ENCODE measurements around the gene DNAJC27.

The DNAJC27 gene

DNA sequence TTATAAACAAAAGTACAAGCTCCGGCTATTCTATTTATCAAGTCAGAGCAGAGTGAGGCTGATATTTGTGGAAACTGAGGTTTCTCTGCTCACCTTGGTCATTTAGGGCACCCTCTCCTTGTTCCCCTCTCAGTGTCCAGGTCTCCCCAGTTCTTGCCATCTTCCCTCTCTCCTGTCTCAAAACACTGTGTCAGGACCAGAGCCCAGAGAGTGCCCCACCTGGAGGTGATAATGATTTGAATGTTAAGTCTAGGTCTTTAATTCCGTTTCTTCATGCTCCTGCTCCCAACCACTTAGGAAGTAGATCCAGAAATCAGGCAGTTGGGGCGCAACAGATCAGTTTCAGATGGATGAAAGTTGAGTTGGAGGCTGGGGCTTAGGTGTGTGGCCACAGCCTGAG, 42.5 kb downstream of the DNAJC27 start:
- DNase-seq, result no peak
- no peak overlapping the region for H3K4me3 ChIP-seq (ENCODE audit: low read depth, low read length)
- H3K9me3 ChIP-seq (ENCODE audit: severe bottlenecking), result no peaks in the 10 kb centered on the region
- H3K36me3 ChIP-seq, result no peaks in the 10 kb centered on the region
- no peak overlapping the region for H3K27ac ChIP-seq
- no peaks in the 10 kb centered on the region for H3K27me3 ChIP-seq (ENCODE audit: insufficient read depth, low read depth, severe bottlenecking)
- no peak for TF ChIP-seq CTCF (IDR thresholded peaks at IDR 0.05; ENCODE audit: low read depth, low read length)

DNA sequence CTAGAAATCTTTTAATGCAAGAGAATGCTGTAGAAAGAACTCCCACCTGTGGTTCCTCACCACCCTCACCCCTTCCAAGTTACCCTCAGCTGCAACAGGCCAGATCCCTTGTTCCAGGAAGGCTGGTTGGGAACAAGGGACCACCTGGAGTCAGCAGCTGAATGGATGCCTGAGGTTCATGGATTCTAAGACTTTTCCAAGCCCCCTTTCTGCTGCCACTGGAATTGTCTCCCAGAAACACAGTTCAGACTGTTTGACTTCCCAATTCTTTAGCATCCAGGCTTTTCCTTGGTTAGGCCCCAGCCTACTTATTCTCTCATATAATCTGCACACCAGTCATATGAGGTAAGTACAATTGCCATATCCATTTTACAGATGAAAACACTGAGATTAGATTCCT, 43.7 kb downstream of the DNAJC27 start:
- H3K4me3 ChIP-seq (ENCODE audit: low read depth, low read length), result no peak overlapping the region
- H3K27ac ChIP-seq, result no peak overlapping the region
- no peaks in the 10 kb centered on the region for H3K27me3 ChIP-seq (ENCODE audit: insufficient read depth, low read depth, severe bottlenecking)
- H3K36me3 ChIP-seq, result no peaks in the 10 kb centered on the region
- no peaks in the 10 kb centered on the region for H3K9me3 ChIP-seq (ENCODE audit: severe bottlenecking)
- DNase-seq, result no peak
- TF ChIP-seq CTCF (IDR thresholded peaks at IDR 0.05; ENCODE audit: low read depth, low read length), result no peak

DNA sequence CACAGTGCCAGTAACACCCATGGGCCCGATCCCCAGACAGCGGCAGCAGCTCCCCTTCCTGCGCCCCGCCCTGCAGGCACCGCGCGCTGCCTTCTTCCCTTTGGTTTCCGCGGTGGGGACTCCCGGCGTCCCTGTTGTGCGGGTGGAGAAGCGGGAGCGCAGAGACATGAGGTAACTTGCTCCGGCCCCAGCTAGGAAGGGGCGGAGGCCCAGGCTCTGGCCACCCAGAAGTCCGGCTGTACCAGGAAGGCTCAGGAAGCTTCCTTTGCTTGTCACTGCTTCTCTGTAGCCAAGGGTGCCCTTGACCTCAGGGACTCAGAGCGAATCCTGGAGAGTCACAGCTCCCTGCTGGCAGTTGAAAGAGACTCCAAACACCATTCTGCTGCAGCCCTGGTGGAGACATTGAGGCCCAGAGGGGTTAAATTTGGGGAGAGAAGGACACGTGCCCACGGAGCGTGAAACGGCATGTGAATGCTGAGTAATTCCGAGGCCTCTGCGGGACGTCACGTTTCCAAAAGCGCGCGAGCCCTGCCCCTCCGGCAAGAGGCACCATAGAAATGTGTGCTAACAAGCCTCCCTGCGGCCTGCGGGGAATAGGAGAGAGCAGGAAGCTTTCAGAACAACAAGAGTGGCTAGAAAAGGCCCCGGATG, 45.0 kb downstream of the DNAJC27 start:
- Histone ChIP-seq H3K36me3 (no peaks in the 10 kb centered on the region), H3K4me3 (ENCODE audit: low read depth, low read length) (no peak overlapping the region), H3K27ac (no peak overlapping the region), H3K27me3 (ENCODE audit: insufficient read depth, low read depth, severe bottlenecking) (no peaks in the 10 kb centered on the region), H3K9me3 (ENCODE audit: severe bottlenecking) (no peaks in the 10 kb centered on the region)
- DNase-seq, result no peak
- TF ChIP-seq CTCF (IDR thresholded peaks at IDR 0.05; ENCODE audit: low read depth, low read length), result no peak

- no peaks in the 10 kb centered on the region for H3K36me3 ChIP-seq
- no peak for DNase-seq
- no peak overlapping the region for H3K27ac ChIP-seq
- H3K4me3 ChIP-seq (ENCODE audit: low read depth, low read length), result no peak overlapping the region
- H3K9me3 ChIP-seq (ENCODE audit: severe bottlenecking), result no peaks in the 10 kb centered on the region
- H3K27me3 ChIP-seq (ENCODE audit: insufficient read depth, low read depth, severe bottlenecking), result no peaks in the 10 kb centered on the region
- no peak for TF ChIP-seq CTCF (IDR thresholded peaks at IDR 0.05; ENCODE audit: low read depth, low read length)
Observed at GRCh38 chr2:24926220-24926601, 45.5 kb downstream of the DNAJC27 start.

GRCh38 chr2:24925815-24926214, 45.9 kb downstream of the DNAJC27 start:
- no peaks in the 10 kb centered on the region for H3K36me3 ChIP-seq
- H3K9me3 ChIP-seq (ENCODE audit: severe bottlenecking), result no peaks in the 10 kb centered on the region
- DNase-seq, result no peak
- TF ChIP-seq CTCF (IDR thresholded peaks at IDR 0.05; ENCODE audit: low read depth, low read length), result no peak
- H3K27me3 ChIP-seq (ENCODE audit: insufficient read depth, low read depth, severe bottlenecking), result no peaks in the 10 kb centered on the region
- no peak overlapping the region for H3K4me3 ChIP-seq (ENCODE audit: low read depth, low read length)
- H3K27ac ChIP-seq, result no peak overlapping the region

DNA sequence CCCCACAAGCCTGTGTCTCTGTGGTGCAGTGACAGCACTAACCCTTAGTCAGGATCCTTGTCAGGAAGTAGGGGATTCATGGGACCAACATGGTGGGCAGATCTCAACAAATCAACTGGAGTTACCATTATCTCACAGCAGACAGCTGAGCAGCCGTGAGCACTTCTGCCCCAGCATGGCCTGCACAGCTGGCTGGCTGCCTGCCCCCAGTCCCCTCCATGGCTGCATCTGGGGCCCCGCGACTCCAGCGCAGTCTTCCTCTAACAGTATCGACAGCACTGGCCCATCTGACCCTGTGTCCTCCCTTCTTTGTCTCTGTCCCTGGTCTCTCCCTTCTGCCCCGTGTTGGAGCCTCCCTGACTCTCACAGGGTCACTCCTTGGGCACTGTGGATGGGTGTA, 47.0 kb downstream of the DNAJC27 start:
- H3K4me3 ChIP-seq (ENCODE audit: low read depth, low read length), result no peak overlapping the region
- no peaks in the 10 kb centered on the region for H3K9me3 ChIP-seq (ENCODE audit: severe bottlenecking)
- DNase-seq, result no peak
- H3K27me3 ChIP-seq (ENCODE audit: insufficient read depth, low read depth, severe bottlenecking), result no peaks in the 10 kb centered on the region
- H3K27ac ChIP-seq, result no peak overlapping the region
- TF ChIP-seq CTCF (IDR thresholded peaks at IDR 0.05; ENCODE audit: low read depth, low read length), result no peak
- no peaks in the 10 kb centered on the region for H3K36me3 ChIP-seq

All from WERI-Rb-1 (cell line).